HEK293 (cell line): ENCODE measurements around the gene KATNAL2.

Experiments used
- CTCF ChIA-PET: fragments of 350-600 bp; formaldehyde crosslinking; extraction: SDS; loops from one replicate; lab custom pipeline; 2021; ENCODE audit warnings: antibody characterized with exemption; lab: Yijun Ruan, JAX
- POLR2A ChIA-PET: fragments of 300-600 bp; formaldehyde crosslinking; extraction: SDS; loops from one replicate; lab custom pipeline; 2020; ENCODE audit warnings: antibody characterized with exemption, inconsistent platforms; lab: Yijun Ruan, JAX
- H3K27ac ChIP-seq: fragments of 200-500 bp; sonication (Bioruptor generic); 2 replicates; pipeline ENCODE4 v1.5.1; 2014; ENCODE audit warnings: low read depth, low read length, control low read depth, inconsistent platforms; ENCODE audit errors: extremely low read depth
- H3K36me3 ChIP-seq, 2 experiments: fragments of 200-500 bp in 1 of 2; sonication (Bioruptor generic) in 1 of 2; 1 replicate in 1 of 2; 2 replicates in 1 of 2; pipeline ENCODE4 v1.5.1; 2014 to 2017; ENCODE audit warnings: inconsistent platforms in 2 of 2, low read length in 2 of 2; ENCODE audit not compliant: control insufficient read depth in 2 of 2, insufficient read depth in 1 of 2
- H3K4me1 ChIP-seq: fragments of 200-500 bp; sonication (Bioruptor generic); 2 replicates; pipeline ENCODE4 v1.5.1; 2014; ENCODE audit warnings: mild to moderate bottlenecking, low read length, inconsistent platforms; ENCODE audit not compliant: control insufficient read depth, insufficient read depth
- H3K4me3 ChIP-seq: 2 replicates; pipeline ENCODE4 v1.5.1; 2011; ENCODE audit warnings: low read depth, mild to moderate bottlenecking, control low read depth, low read length, moderate library complexity
- H3K9me3 ChIP-seq: fragments of 200-500 bp; sonication (Bioruptor generic); 2 replicates; pipeline ENCODE4 v1.5.1; 2014; ENCODE audit warnings: low read depth, low read length, inconsistent platforms; ENCODE audit not compliant: control insufficient read depth, insufficient read depth
- BCL11B ChIP-seq: fragments of 450-650 bp; formaldehyde crosslinking; IDR thresholded peaks from 2 replicates; pipeline ENCODE4 v1.5.1; 2016; ENCODE audit warnings: low read depth, missing biosample characterization, missing genetic modification characterization
- EGR2 ChIP-seq: fragments of 450-650 bp; formaldehyde crosslinking; IDR thresholded peaks from 2 replicates; pipeline ENCODE4 v1.5.1; 2016; ENCODE audit warnings: low read depth, missing biosample characterization, missing genetic modification characterization
- GLIS1 ChIP-seq: fragments of 450-650 bp; formaldehyde crosslinking; IDR thresholded peaks from 2 replicates; pipeline ENCODE4 v1.5.1; 2016; ENCODE audit warnings: missing biosample characterization, missing genetic modification characterization
- HOXC10 ChIP-seq: sonication (generic); formaldehyde crosslinking; IDR thresholded peaks from 2 replicates; pipeline ENCODE4 v1.8.1; 2023; ENCODE audit warnings: mild to moderate bottlenecking, missing genetic modification reagents
- MEIS1 ChIP-seq: sonication (generic); formaldehyde crosslinking; IDR thresholded peaks from 2 replicates; pipeline ENCODE4 v1.8.1; 2022; ENCODE audit warnings: missing genetic modification reagents, mild to moderate bottlenecking, borderline replicate concordance
- REPIN1 ChIP-seq: fragments of 450-650 bp; formaldehyde crosslinking; IDR thresholded peaks from 2 replicates; pipeline ENCODE4 v1.5.1; 2017; ENCODE audit warnings: missing biosample characterization, missing genetic modification characterization, low read depth
- REST ChIP-seq: fragments of 450-650 bp; formaldehyde crosslinking; IDR thresholded peaks from 2 replicates; pipeline ENCODE4 v1.5.1; 2016; ENCODE audit warnings: missing biosample characterization, missing genetic modification characterization
- ZFHX2 ChIP-seq: fragments of 450-650 bp; formaldehyde crosslinking; conservative IDR thresholded peaks from 2 replicates; pipeline ENCODE4 v1.5.1; 2016; ENCODE audit warnings: missing biosample characterization, missing genetic modification characterization
- ZNF138 ChIP-seq: fragments of 450-650 bp; formaldehyde crosslinking; IDR thresholded peaks from 2 replicates; pipeline ENCODE4 v1.5.1; 2016; ENCODE audit warnings: missing biosample characterization, missing genetic modification characterization, borderline replicate concordance
- ZNF221 ChIP-seq: fragments of 450-650 bp; formaldehyde crosslinking; IDR thresholded peaks from 2 replicates; pipeline ENCODE4 v1.5.1; 2017; ENCODE audit warnings: missing biosample characterization, missing genetic modification characterization, borderline replicate concordance
- ZNF274 ChIP-seq, 2 experiments: fragments of 200-500 bp in 1 of 2; fragments of 450-650 bp in 1 of 2; sonication (Bioruptor generic) in 1 of 2; formaldehyde crosslinking in 1 of 2; IDR thresholded peaks; 2 replicates each; pipeline versions ENCODE4 v1.5.1 to v1.6.1; 2014 to 2016; ENCODE audit warnings: borderline replicate concordance in 1 of 2, inconsistent platforms in 1 of 2, low read length in 1 of 2, missing biosample characterization in 1 of 2, missing genetic modification characterization in 1 of 2
- ZNF292 ChIP-seq: fragments of 450-650 bp; formaldehyde crosslinking; IDR thresholded peaks from 2 replicates; pipeline ENCODE4 v1.5.1; 2016; ENCODE audit warnings: low read depth, missing biosample characterization, missing genetic modification characterization, borderline replicate concordance
- ZNF544 ChIP-seq: fragments of 450-650 bp; formaldehyde crosslinking; IDR thresholded peaks from 2 replicates; pipeline ENCODE4 v1.5.0; 2017; ENCODE audit warnings: missing biosample characterization, missing genetic modification characterization
- ZNF560 ChIP-seq: fragments of 450-650 bp; formaldehyde crosslinking; IDR thresholded peaks from 2 replicates; pipeline ENCODE4 v1.5.1; 2017; ENCODE audit warnings: missing biosample characterization, missing genetic modification characterization, borderline replicate concordance
- ZNF610 ChIP-seq: fragments of 450-650 bp; formaldehyde crosslinking; IDR thresholded peaks from 2 replicates; pipeline ENCODE4 v1.5.1; 2016; ENCODE audit warnings: missing biosample characterization, missing genetic modification characterization, borderline replicate concordance
- ZNF639 ChIP-seq: fragments of 450-650 bp; formaldehyde crosslinking; IDR thresholded peaks from 2 replicates; pipeline ENCODE4 v1.5.1; 2016; ENCODE audit warnings: missing biosample characterization, missing genetic modification characterization
- ZNF677 ChIP-seq: fragments of 450-650 bp; IDR thresholded peaks from 2 replicates; pipeline ENCODE4 v1.5.0; 2018; ENCODE audit warnings: missing biosample characterization, mild to moderate bottlenecking, missing genetic modification characterization, moderate library complexity
- ZNF747 ChIP-seq: fragments of 450-650 bp; formaldehyde crosslinking; IDR thresholded peaks from 2 replicates; pipeline ENCODE4 v1.5.1; 2016; ENCODE audit warnings: missing biosample characterization, missing genetic modification characterization
- ZXDB ChIP-seq: fragments of 450-650 bp; formaldehyde crosslinking; IDR thresholded peaks from 2 replicates; pipeline ENCODE4 v1.5.1; 2016; ENCODE audit warnings: missing biosample characterization, missing genetic modification characterization
- TF ChIP-seq, protein P1 (sequence below): fragments of 450-650 bp; formaldehyde crosslinking; IDR thresholded peaks from 2 replicates; pipeline ENCODE4 v1.5.1; 2016; ENCODE audit warnings: missing biosample characterization, missing genetic modification characterization
- TF ChIP-seq, protein P2 (sequence below): IDR thresholded peaks from 2 replicates; pipeline ENCODE4 v1.6.1; 2011; ENCODE audit warnings: mild to moderate bottlenecking, low read depth, low read length, borderline replicate concordance

Gene KATNAL2

DNA sequence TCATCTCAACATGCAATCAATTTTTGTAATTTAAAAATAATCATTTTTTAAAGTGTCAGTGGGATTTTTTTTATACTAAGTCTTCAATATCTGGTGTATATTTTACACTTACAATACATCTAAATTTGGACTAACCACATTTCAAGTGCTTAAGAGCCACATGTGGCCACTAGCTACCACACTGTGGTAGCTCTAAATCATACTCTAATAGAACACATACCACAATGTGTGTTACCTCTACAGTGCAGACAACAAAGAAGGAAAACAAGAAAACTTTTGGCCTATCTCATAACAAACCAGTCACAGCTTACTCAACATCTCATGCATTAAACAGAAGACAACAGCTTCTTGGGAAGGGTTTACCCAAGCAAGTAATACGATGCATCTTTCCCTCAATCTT lies 24.6 kb upstream of the KATNAL2 start:
- ChIA-PET POLR2A (interaction anchor here (0.9 kb wide), 1 partner anchor 25 kb away, joined by 5 read pairs; the partner anchor contains the start of genes KATNAL2 and PIAS2), CTCF (interaction anchor here (0.6 to 1.4 kb wide), 3 partner anchors 20 to 1974 kb away, joined by 3 to 5 read pairs (median 3); no protein-coding TSS in a partner anchor)
- Histone ChIP-seq H3K4me1 (peaks cover 14% of the 10 kb centered on the region), H3K4me3 (no peak overlapping the region), H3K9me3 (no peaks in the 10 kb centered on the region; the same call in 1 of the 2 replicates), H3K27ac (no peak overlapping the region), H3K36me3 (peaks cover 17 to 25% of the 10 kb centered on the region in 2 experiments)
- TF ChIP-seq MEIS1 (no peak), ZNF292 (tag by site-specific recombination) (no peak), ZNF221 (tag by site-specific recombination) (no peak), ZNF747 (tag by site-specific recombination) (no peak), ZNF274 (IDR thresholded peaks at IDR 0.05; ENCODE audit: low read length) (no peak), ZNF274 (tag by site-specific recombination; IDR thresholded peaks at IDR 0.05; ENCODE audit: borderline replicate concordance) (no peak)

DNA sequence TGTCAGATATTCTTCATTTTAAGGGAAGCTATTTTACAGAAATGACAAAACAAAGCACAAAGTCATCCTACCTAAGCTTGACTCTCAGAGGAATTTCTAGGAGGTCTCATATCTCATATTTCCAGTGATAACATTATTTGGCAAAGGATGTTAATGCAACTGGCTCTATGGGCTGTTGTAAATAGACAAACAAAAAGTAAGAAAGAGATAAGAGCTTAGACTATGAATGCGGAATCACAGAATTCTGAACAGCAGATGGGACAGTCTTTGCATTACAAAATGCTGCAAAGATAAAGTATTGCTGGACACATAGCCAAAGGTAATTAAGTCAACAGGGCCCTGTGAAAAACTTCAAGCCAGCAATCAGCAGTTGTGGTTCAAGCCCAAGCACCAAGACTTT lies 24.0 kb upstream of the KATNAL2 start:
- TF ChIP-seq HOXC10 (CRISPR knock-in tag) = no peak
- no peak for TF ChIP-seq BCL11B (tag by site-specific recombination)
- no peak for TF ChIP-seq ZNF639 (tag by site-specific recombination)
- TF ChIP-seq ZNF610 = no peak
- TF ChIP-seq REST (tag by site-specific recombination) = no peak
- TF ChIP-seq ZFHX2 = no peak
- no peak for TF ChIP-seq ZNF274 (IDR thresholded peaks at IDR 0.05; ENCODE audit: low read length)
- no peak for TF ChIP-seq ZNF274 (tag by site-specific recombination; IDR thresholded peaks at IDR 0.05; ENCODE audit: borderline replicate concordance)
- TF ChIP-seq ZNF560 (tag by site-specific recombination) = no peak
- TF ChIP-seq, protein P1, sequence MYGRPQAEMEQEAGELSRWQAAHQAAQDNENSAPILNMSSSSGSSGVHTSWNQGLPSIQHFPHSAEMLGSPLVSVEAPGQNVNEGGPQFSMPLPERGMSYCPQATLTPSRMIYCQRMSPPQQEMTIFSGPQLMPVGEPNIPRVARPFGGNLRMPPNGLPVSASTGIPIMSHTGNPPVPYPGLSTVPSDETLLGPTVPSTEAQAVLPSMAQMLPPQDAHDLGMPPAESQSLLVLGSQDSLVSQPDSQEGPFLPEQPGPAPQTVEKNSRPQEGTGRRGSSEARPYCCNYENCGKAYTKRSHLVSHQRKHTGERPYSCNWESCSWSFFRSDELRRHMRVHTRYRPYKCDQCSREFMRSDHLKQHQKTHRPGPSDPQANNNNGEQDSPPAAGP = no peak
- no peak for TF ChIP-seq ZXDB
- TF ChIP-seq ZNF544 (tag by site-specific recombination) = no peak
- TF ChIP-seq REPIN1 (tag by site-specific recombination) = no peak
- TF ChIP-seq GLIS1 (tag by site-specific recombination) = no peak
- TF ChIP-seq ZNF677 = no peak
- TF ChIP-seq ZNF138 = no peak
- TF ChIP-seq, protein P2, sequence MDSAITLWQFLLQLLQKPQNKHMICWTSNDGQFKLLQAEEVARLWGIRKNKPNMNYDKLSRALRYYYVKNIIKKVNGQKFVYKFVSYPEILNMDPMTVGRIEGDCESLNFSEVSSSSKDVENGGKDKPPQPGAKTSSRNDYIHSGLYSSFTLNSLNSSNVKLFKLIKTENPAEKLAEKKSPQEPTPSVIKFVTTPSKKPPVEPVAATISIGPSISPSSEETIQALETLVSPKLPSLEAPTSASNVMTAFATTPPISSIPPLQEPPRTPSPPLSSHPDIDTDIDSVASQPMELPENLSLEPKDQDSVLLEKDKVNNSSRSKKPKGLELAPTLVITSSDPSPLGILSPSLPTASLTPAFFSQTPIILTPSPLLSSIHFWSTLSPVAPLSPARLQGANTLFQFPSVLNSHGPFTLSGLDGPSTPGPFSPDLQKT = no peak
- TF ChIP-seq EGR2 = no peak
- POLR2A ChIA-PET = interaction anchor here (0.9 kb wide), 1 partner anchor 24 kb away, joined by 5 read pairs; the partner anchor contains the start of genes KATNAL2 and PIAS2
- Histone ChIP-seq H3K9me3 (no peaks in the 10 kb centered on the region; the same call in 1 of the 2 replicates), H3K36me3 (peaks cover 17 to 24% of the 10 kb centered on the region in 2 experiments), H3K4me3 (no peak overlapping the region), H3K4me1 (peaks cover 14% of the 10 kb centered on the region), H3K27ac (no peak overlapping the region)
- CTCF ChIA-PET = interaction anchor here (0.6 to 1.4 kb wide), 4 partner anchors 21 to 1974 kb away, joined by 3 to 5 read pairs (median 3); no protein-coding TSS in a partner anchor
